Islet of Langerhans (tissue), 1 donor: ENCODE data around the gene SLC10A7.

ENCODE experiments used
- FAIRE-seq: peaks from one replicate; lab custom pipeline; 2011; peaks lifted over from hg19 to GRCh38; lab: Jason Lieb, UNC

The SLC10A7 gene

GRCh38 chr4:146255463-146255862 is 266.3 kb downstream of the SLC10A7 start:
- no peak for FAIRE-seq

- FAIRE-seq: no peak
Observed at GRCh38 chr4:146252969-146253611, 268.6 kb downstream of the SLC10A7 start.

GRCh38 chr4:146247356-146247755 is 274.4 kb downstream of the SLC10A7 start:
- no peak for FAIRE-seq

- FAIRE-seq: no peak
Observed at GRCh38 chr4:146246381-146246780, 275.4 kb downstream of the SLC10A7 start.

- no peak for FAIRE-seq
Observed at GRCh38 chr4:146245850-146246249, 275.9 kb downstream of the SLC10A7 start.

GRCh38 chr4:146245246-146245645 is 276.5 kb downstream of the SLC10A7 start:
- no peak for FAIRE-seq

- no peak for FAIRE-seq
Observed at GRCh38 chr4:146244496-146244895, 277.2 kb downstream of the SLC10A7 start.

- FAIRE-seq: no peak
Observed at GRCh38 chr4:146243883-146244277, 277.9 kb downstream of the SLC10A7 start.

GRCh38 chr4:146243141-146243882 is 278.4 kb downstream of the SLC10A7 start:
- FAIRE-seq: no peak

- FAIRE-seq: no peak
Observed at GRCh38 chr4:146238107-146238506, 283.6 kb downstream of the SLC10A7 start.

GRCh38 chr4:146237092-146237491 is 284.6 kb downstream of the SLC10A7 start:
- FAIRE-seq: no peak

GRCh38 chr4:146236216-146236615 is 285.5 kb downstream of the SLC10A7 start:
- no peak for FAIRE-seq

GRCh38 chr4:146235654-146236177 is 286.0 kb downstream of the SLC10A7 start:
- no peak for FAIRE-seq

- FAIRE-seq: no peak
Observed at GRCh38 chr4:146232131-146232722, 289.5 kb downstream of the SLC10A7 start.

GRCh38 chr4:146229406-146229805 is 292.3 kb downstream of the SLC10A7 start:
- no peak for FAIRE-seq

- FAIRE-seq: no peak
Observed at GRCh38 chr4:146224326-146224966, 297.3 kb downstream of the SLC10A7 start.

GRCh38 chr4:146222313-146222712 is 299.4 kb downstream of the SLC10A7 start:
- no peak for FAIRE-seq

GRCh38 chr4:146214238-146214637 is 307.5 kb downstream of the SLC10A7 start, which contains the start of gene REELD1:
Gene REELD1, plus strand, starts transcription at chr4:146214538. Its CDS starts 2,415 bp downstream, at chr4:146216953.
- no peak for FAIRE-seq

- FAIRE-seq: no peak
Observed at GRCh38 chr4:146212781-146213180, 309.0 kb downstream of the SLC10A7 start.

GRCh38 chr4:146211440-146211839 is 310.3 kb downstream of the SLC10A7 start:
- FAIRE-seq: no peak

GRCh38 chr4:146210890-146211289 is 310.9 kb downstream of the SLC10A7 start:
- no peak for FAIRE-seq

- no peak for FAIRE-seq
Observed at GRCh38 chr4:146207410-146207809, 314.3 kb downstream of the SLC10A7 start.
